Neural progenitor cell (in vitro differentiated cells): Measurements from ENCODE around the gene ZDHHC4. TPM values are rescaled to one million over a fixed set of nuclear protein-coding genes. Genes with fewer than 3 reads are reported as not detected.

Experiments
- DNase-seq: peaks from one replicate; pipeline ENCODE4 v3.0.0-alpha.2; 2016; ENCODE audit warnings: low spot score
- H2AFZ ChIP-seq: fragments of 200-600 bp; sonication (generic); replicated peaks from 2 replicates; pipeline ENCODE4 v1.6.1; 2016; ENCODE audit warnings: antibody characterized with exemption
- H3F3A ChIP-seq: fragments of 200-600 bp; sonication (generic); 2 replicates; pipeline ENCODE4 v1.6.1; 2016; ENCODE audit warnings: antibody characterized with exemption, low read depth
- H3K27ac ChIP-seq: fragments of 200-600 bp; sonication (generic); 2 replicates; pipeline ENCODE4 v1.5.1; 2016; ENCODE audit warnings: mild to moderate bottlenecking
- H3K27me3 ChIP-seq: fragments of 200-600 bp; sonication (generic); 2 replicates; pipeline ENCODE4 v1.6.1; 2016; ENCODE audit warnings: mild to moderate bottlenecking, moderate library complexity
- H3K36me3 ChIP-seq: fragments of 200-600 bp; sonication (generic); 2 replicates; pipeline ENCODE4 v1.5.1; 2016
- H3K4me1 ChIP-seq: fragments of 200-600 bp; sonication (generic); 2 replicates; pipeline ENCODE4 v1.6.1; 2016; ENCODE audit warnings: mixed run types
- H3K4me2 ChIP-seq: fragments of 200-600 bp; sonication (generic); 2 replicates; pipeline ENCODE4 v1.6.1; 2016
- H3K4me3 ChIP-seq: fragments of 200-600 bp; sonication (generic); 2 replicates; pipeline ENCODE4 v1.5.1; 2016
- H3K79me2 ChIP-seq: fragments of 200-600 bp; sonication (generic); 2 replicates; pipeline ENCODE4 v1.6.1; 2016; ENCODE audit warnings: low read depth
- H3K9ac ChIP-seq: fragments of 200-600 bp; sonication (generic); 2 replicates; pipeline ENCODE4 v1.6.1; 2016
- H3K9me3 ChIP-seq: fragments of 200-600 bp; sonication (generic); 2 replicates; pipeline ENCODE4 v1.5.1; 2016; ENCODE audit warnings: low read depth
- H4K20me1 ChIP-seq: fragments of 200-600 bp; sonication (generic); 2 replicates; pipeline ENCODE4 v1.6.1; 2016; ENCODE audit warnings: low read depth
- H3K27ac Mint-ChIP-seq: 3 replicates; pipeline ENCODE4 v1.8.0; 2021; ENCODE audit warnings: mixed read lengths
- H3K27me3 Mint-ChIP-seq: 2 replicates; pipeline ENCODE4 v1.8.0; 2022; ENCODE audit warnings: low read depth, mild to moderate bottlenecking, inconsistent platforms, moderate library complexity, mixed read lengths; ENCODE audit not compliant: insufficient read depth
- H3K36me3 Mint-ChIP-seq: 3 replicates; pipeline ENCODE4 v1.8.0; 2021; ENCODE audit warnings: mixed read lengths
- H3K4me1 Mint-ChIP-seq: 3 replicates; pipeline ENCODE4 v1.8.0; 2021; ENCODE audit warnings: mixed read lengths
- H3K4me3 Mint-ChIP-seq: 3 replicates; pipeline ENCODE4 v1.8.0; 2021; ENCODE audit warnings: mild to moderate bottlenecking, moderate library complexity, mixed read lengths
- H3K9me3 Mint-ChIP-seq: 3 replicates; pipeline ENCODE4 v1.8.0; 2020; ENCODE audit warnings: mixed read lengths
- CTCF ChIP-seq: fragments of 200-600 bp; sonication (generic); IDR thresholded peaks from 2 replicates; pipeline ENCODE4 v1.5.1; 2017; ENCODE audit warnings: antibody characterized with exemption, mild to moderate bottlenecking
- EZH2 ChIP-seq: fragments of 200-600 bp; sonication (generic); IDR thresholded peaks from 2 replicates; pipeline ENCODE4 v1.6.1; 2017; ENCODE audit warnings: antibody characterized with exemption, mild to moderate bottlenecking, moderate library complexity
- EZH2phosphoT487 ChIP-seq: fragments of 200-600 bp; sonication (generic); IDR thresholded peaks from 2 replicates; pipeline ENCODE4 v1.6.1; 2017; ENCODE audit warnings: antibody characterized with exemption
- total RNA-seq: library from RNA; depleted of rRNA; stranded (reverse); fragments of >200 nt; gene quantifications from 2 replicates; pipeline ENCODE4 v1.2.3, GENCODE V29; 2015; ENCODE audit warnings: low replicate concordance

The ZDHHC4 gene
- total RNA-seq, 1 donor from 2014 or later = 102 TPM

- TF ChIP-seq EZH2phosphoT487 = no peak
- H3K36me3 ChIP-seq = no peaks in the 10 kb centered on the region
- no peaks in the 10 kb centered on the region for H3K36me3 Mint-ChIP-seq
- no peak overlapping the region for H3K9ac ChIP-seq
- H3K4me3 ChIP-seq = no peak overlapping the region
- H3K4me2 ChIP-seq = no peak overlapping the region
- H3F3A ChIP-seq = no peaks in the 10 kb centered on the region
- no peak overlapping the region for H3K4me3 Mint-ChIP-seq
- no peaks in the 10 kb centered on the region for H3K79me2 ChIP-seq
- no peaks in the 10 kb centered on the region for H3K4me1 ChIP-seq
- peaks cover 3% of the 10 kb centered on the region for H3K27me3 Mint-ChIP-seq
- H3K9me3 ChIP-seq = no peaks in the 10 kb centered on the region
- no peaks in the 10 kb centered on the region for H4K20me1 ChIP-seq
- no peaks in the 10 kb centered on the region for H3K4me1 Mint-ChIP-seq
- no peak overlapping the region for H3K27ac Mint-ChIP-seq
- no peaks in the 10 kb centered on the region for H3K27me3 ChIP-seq
- H3K27ac ChIP-seq = no peak overlapping the region
- H2AFZ ChIP-seq = no peak overlapping the region
- no peak for DNase-seq
- peaks cover 1% of the 10 kb centered on the region for H3K9me3 Mint-ChIP-seq
Measured at GRCh38 chr7:6563936-6564770, 13.1 kb upstream of the ZDHHC4 start.

- H3K27ac ChIP-seq = no peak overlapping the region
- H3K4me1 ChIP-seq = no peaks in the 10 kb centered on the region
- Mint-ChIP-seq H3K27me3 (peaks cover 3% of the 10 kb centered on the region), H3K4me3 (no peak overlapping the region), H3K36me3 (no peaks in the 10 kb centered on the region), H3K27ac (no peak overlapping the region), H3K9me3 (peaks cover 5% of the 10 kb centered on the region), H3K4me1 (no peaks in the 10 kb centered on the region)
- H3K9ac ChIP-seq = no peak overlapping the region
- no peak overlapping the region for H2AFZ ChIP-seq
- H3K79me2 ChIP-seq = no peaks in the 10 kb centered on the region
- no peak for DNase-seq
- H3K36me3 ChIP-seq = no peaks in the 10 kb centered on the region
- H4K20me1 ChIP-seq = no peaks in the 10 kb centered on the region
- H3K27me3 ChIP-seq = no peaks in the 10 kb centered on the region
- H3F3A ChIP-seq = no peaks in the 10 kb centered on the region
- no peak overlapping the region for H3K4me2 ChIP-seq
- no peak overlapping the region for H3K4me3 ChIP-seq
- H3K9me3 ChIP-seq = no peaks in the 10 kb centered on the region
- TF ChIP-seq EZH2 (no peak), EZH2phosphoT487 (no peak), CTCF (no peak)
Measured at GRCh38 chr7:6565655-6566054, 11.6 kb upstream of the ZDHHC4 start.

- Mint-ChIP-seq H3K36me3 (no peaks in the 10 kb centered on the region), H3K9me3 (peaks cover 5% of the 10 kb centered on the region), H3K27me3 (peaks cover 6% of the 10 kb centered on the region), H3K4me1 (no peaks in the 10 kb centered on the region), H3K4me3 (no peak overlapping the region), H3K27ac (no peak overlapping the region)
- H2AFZ ChIP-seq = no peak overlapping the region
- no peaks in the 10 kb centered on the region for H3F3A ChIP-seq
- H3K27me3 ChIP-seq = no peaks in the 10 kb centered on the region
- no peaks in the 10 kb centered on the region for H3K9me3 ChIP-seq
- no peak overlapping the region for H3K4me2 ChIP-seq
- H3K79me2 ChIP-seq = no peaks in the 10 kb centered on the region
- H3K27ac ChIP-seq = no peak overlapping the region
- no peak for TF ChIP-seq EZH2phosphoT487
- TF ChIP-seq CTCF = no peak
- TF ChIP-seq EZH2 = no peak
- no peak overlapping the region for H3K4me3 ChIP-seq
- H3K36me3 ChIP-seq = no peaks in the 10 kb centered on the region
- DNase-seq = no peak
- no peaks in the 10 kb centered on the region for H4K20me1 ChIP-seq
- no peak overlapping the region for H3K9ac ChIP-seq
- no peaks in the 10 kb centered on the region for H3K4me1 ChIP-seq
Measured at GRCh38 chr7:6567886-6568285, 9.4 kb upstream of the ZDHHC4 start.

- no peak overlapping the region for H3K4me2 ChIP-seq
- peaks cover 5% of the 10 kb centered on the region for H3F3A ChIP-seq
- H3K9me3 Mint-ChIP-seq = peaks cover 5% of the 10 kb centered on the region
Measured at GRCh38 chr7:6571160-6571779, 6.0 kb upstream of the ZDHHC4 start.

More at GRCh38 chr7:6571160-6571779, 6.0 kb upstream of the ZDHHC4 start:
- no peaks in the 10 kb centered on the region for H3K36me3 ChIP-seq
- Mint-ChIP-seq H3K27me3 (peaks cover 12% of the 10 kb centered on the region), H3K4me1 (peaks cover 2% of the 10 kb centered on the region), H3K4me3 (no peak overlapping the region), H3K36me3 (no peaks in the 10 kb centered on the region), H3K27ac (no peak overlapping the region)
- no peak overlapping the region for H3K27ac ChIP-seq
- no peaks in the 10 kb centered on the region for H3K9me3 ChIP-seq
- no peaks in the 10 kb centered on the region for H4K20me1 ChIP-seq
- no peaks in the 10 kb centered on the region for H3K4me1 ChIP-seq
- no peak overlapping the region for H3K9ac ChIP-seq
- DNase-seq = no peak
- H2AFZ ChIP-seq = no peak overlapping the region
- H3K4me3 ChIP-seq = no peak overlapping the region
- no peaks in the 10 kb centered on the region for H3K27me3 ChIP-seq
- TF ChIP-seq CTCF (no peak), EZH2 (no peak), EZH2phosphoT487 (no peak)
- H3K79me2 ChIP-seq = no peaks in the 10 kb centered on the region
